ENCODE measurements around the gene ATP5MC3. TPM values are rescaled to one million over a fixed set of nuclear protein-coding genes. Genes with fewer than 3 reads are reported as not detected.

ATP5MC3 gene
- total and polyA plus RNA-seq, 2 experiments from 2014 or later, result 185 to 557 TPM

- peak; percentile 86 for DNase-seq (ENCODE audit: low spot score)
- H3K9me2 ChIP-seq (ENCODE audit: insufficient read depth), result no peaks in the 10 kb centered on the region
- H3K4me3 Mint-ChIP-seq, result no peak overlapping the region
Observed at GRCh38 chr2:175203621-175204496, 22.3 kb upstream of the ATP5MC3 start.

GRCh38 chr2:175195012-175195411, 13.5 kb upstream of the ATP5MC3 start:
- Mint-ChIP-seq H3K4me3 (no peak overlapping the region), H3K27ac (no peak overlapping the region; the same call in 1 of the 2 replicates), H3K27me3 (ENCODE audit: insufficient read depth, low read depth, poor library complexity) (no peaks in the 10 kb centered on the region), H3K4me1 (peaks cover 2% of the 10 kb centered on the region; the same call in 2 of the 3 replicates), H3K36me3 (ENCODE audit: low read depth) (no peaks in the 10 kb centered on the region), H3K9me3 (peaks cover 3% of the 10 kb centered on the region; the same call in 1 of the 3 replicates)
- 0 out of 2 replicates have a peak, but pooled peaks cover 4% of the 10 kb centered on the region for H3K9me2 ChIP-seq (ENCODE audit: insufficient read depth)
- ATAC-seq, result no peak
- DNase-seq (ENCODE audit: low spot score), result no peak
- no peaks in the 10 kb centered on the region for H3K4me1 ChIP-seq (ENCODE audit: insufficient read depth)
- no peaks in the 10 kb centered on the region for H3K36me3 ChIP-seq (ENCODE audit: insufficient read depth)
- H3K4me2 ChIP-seq, result no peak overlapping the region
- no peak overlapping the region for H3K4me3 ChIP-seq
- H3K27ac ChIP-seq (ENCODE audit: low read depth), result no peak overlapping the region
- H3K27me3 ChIP-seq (ENCODE audit: insufficient read depth), result no peaks in the 10 kb centered on the region
- H3K79me2 ChIP-seq (replicated peaks; ENCODE audit: insufficient read depth), result no peaks in the 10 kb centered on the region
- H3F3A ChIP-seq (replicated peaks; ENCODE audit: low read depth), result no peaks in the 10 kb centered on the region
- H2AFZ ChIP-seq, result no peak overlapping the region
- H4K20me1 ChIP-seq (replicated peaks; ENCODE audit: insufficient read depth), result no peaks in the 10 kb centered on the region
- TF ChIP-seq ETS1 (IDR thresholded peaks at IDR 0.05), result no peak
- TF ChIP-seq EZH2 (IDR thresholded peaks at IDR 0.05; ENCODE audit: low read depth, unreplicated experiment), result no peak
- no peak for TF ChIP-seq ZNF114 (CRISPR knock-in tag; IDR thresholded peaks at IDR 0.05)
- TF ChIP-seq NANOG (IDR thresholded peaks at IDR 0.05; ENCODE audit: borderline replicate concordance), result no peak
- no peak for TF ChIP-seq REST (IDR thresholded peaks at IDR 0.05; ENCODE audit: unreplicated experiment)
- TF ChIP-seq CTCF (conservative IDR thresholded peaks at IDR 0.05; ENCODE audit: low read depth in 2 of 2), result no peak
- no peak for TF ChIP-seq POLR2AphosphoS5 (IDR thresholded peaks at IDR 0.05; ENCODE audit: low read depth)
- TF ChIP-seq STAT1 (IDR thresholded peaks at IDR 0.05; ENCODE audit: unreplicated experiment), result no peak
- no peak for TF ChIP-seq ZNF331 (CRISPR knock-in tag; IDR thresholded peaks at IDR 0.05; ENCODE audit: low read depth)
- no peak for TF ChIP-seq JUNB (IDR thresholded peaks at IDR 0.05; ENCODE audit: unreplicated experiment)
- TF ChIP-seq CREB1 (CRISPR knock-in tag; IDR thresholded peaks at IDR 0.05; ENCODE audit: low read depth), result no peak

More at GRCh38 chr2:175203621-175204496, 22.3 kb upstream of the ATP5MC3 start:
- peak; percentile 99 for ATAC-seq
- H3K4me1 Mint-ChIP-seq, result peaks cover 2% of the 10 kb centered on the region; the same call in 2 of the 3 replicates
- no peak overlapping the region for H3K27ac Mint-ChIP-seq
- no peaks in the 10 kb centered on the region for H3K27me3 Mint-ChIP-seq (ENCODE audit: insufficient read depth, low read depth, poor library complexity)
- Histone ChIP-seq H3K27me3 (ENCODE audit: insufficient read depth) (no peaks in the 10 kb centered on the region), H3K36me3 (ENCODE audit: insufficient read depth) (no peaks in the 10 kb centered on the region), H3F3A (replicated peaks; ENCODE audit: low read depth) (no peaks in the 10 kb centered on the region), H3K4me2 (no peak overlapping the region), H3K4me3 (no peak overlapping the region), H3K4me1 (ENCODE audit: insufficient read depth) (no peaks in the 10 kb centered on the region), H4K20me1 (replicated peaks; ENCODE audit: insufficient read depth) (no peaks in the 10 kb centered on the region), H3K27ac (ENCODE audit: low read depth) (no peak overlapping the region), H2AFZ (peak overlapping the region; percentile 48; the same call in 1 of the 2 replicates), H3K79me2 (replicated peaks; ENCODE audit: insufficient read depth) (no peaks in the 10 kb centered on the region)
- H3K9me3 Mint-ChIP-seq, result no peaks in the 10 kb centered on the region
- no peaks in the 10 kb centered on the region for H3K36me3 Mint-ChIP-seq (ENCODE audit: low read depth)
- TF ChIP-seq JUNB (IDR thresholded peaks at IDR 0.05; ENCODE audit: unreplicated experiment), result no peak
- no peak for TF ChIP-seq EZH2phosphoT487 (IDR thresholded peaks at IDR 0.05; ENCODE audit: unreplicated experiment)
- peak; percentile 64 to 76 for TF ChIP-seq CTCF (conservative IDR thresholded peaks at IDR 0.05; ENCODE audit: low read depth in 2 of 2)

Data from GM23338 (cell line).